Coronary artery (tissue), 2 donors: Measurements from ENCODE around the gene SDK2.

Experiments
- DNase-seq: peaks from one replicate; pipeline ENCODE4 v3.0.0-alpha.2; 2017; ENCODE audit warnings: low spot score
- H3K27ac ChIP-seq, 2 donors: fragments of 200-600 bp; sonication (generic); one replicate each; pipeline ENCODE4 v1.5.1; 2016 to 2019
- H3K4me3 ChIP-seq: fragments of 200-600 bp; sonication (generic); 2 replicates; pipeline ENCODE4 v1.5.1; 2016; ENCODE audit warnings: mild to moderate bottlenecking, moderate library complexity
- TF ChIP-seq, protein P1 (sequence below): fragments of 200-600 bp; sonication (generic); IDR thresholded peaks from one replicate; pipeline ENCODE4 v1.5.1; 2019; ENCODE audit warnings: antibody characterized with exemption

SDK2 gene

DNA sequence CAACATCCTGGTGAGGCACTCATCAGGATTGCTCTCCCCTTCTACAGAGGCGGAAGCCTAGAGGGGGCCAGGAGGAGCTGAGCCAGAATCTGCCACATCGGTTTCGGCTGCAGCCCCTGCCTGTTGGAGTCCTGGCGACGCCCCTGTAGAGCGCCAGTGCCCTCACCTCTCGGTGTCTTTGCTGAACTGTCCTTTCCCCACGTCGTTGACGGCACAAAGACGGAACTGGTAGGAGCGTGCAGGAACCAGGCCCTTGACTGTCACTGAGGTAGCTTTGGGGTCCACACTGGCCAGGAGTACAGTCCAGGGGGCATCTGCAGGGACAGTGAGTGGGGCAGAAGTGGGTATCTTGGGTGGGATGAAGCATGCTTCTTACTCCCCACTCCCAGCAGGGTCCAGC is 222.1 kb downstream of the SDK2 start:
- no peak for DNase-seq
- no peak overlapping the region for H3K27ac ChIP-seq
- TF ChIP-seq, protein P1, sequence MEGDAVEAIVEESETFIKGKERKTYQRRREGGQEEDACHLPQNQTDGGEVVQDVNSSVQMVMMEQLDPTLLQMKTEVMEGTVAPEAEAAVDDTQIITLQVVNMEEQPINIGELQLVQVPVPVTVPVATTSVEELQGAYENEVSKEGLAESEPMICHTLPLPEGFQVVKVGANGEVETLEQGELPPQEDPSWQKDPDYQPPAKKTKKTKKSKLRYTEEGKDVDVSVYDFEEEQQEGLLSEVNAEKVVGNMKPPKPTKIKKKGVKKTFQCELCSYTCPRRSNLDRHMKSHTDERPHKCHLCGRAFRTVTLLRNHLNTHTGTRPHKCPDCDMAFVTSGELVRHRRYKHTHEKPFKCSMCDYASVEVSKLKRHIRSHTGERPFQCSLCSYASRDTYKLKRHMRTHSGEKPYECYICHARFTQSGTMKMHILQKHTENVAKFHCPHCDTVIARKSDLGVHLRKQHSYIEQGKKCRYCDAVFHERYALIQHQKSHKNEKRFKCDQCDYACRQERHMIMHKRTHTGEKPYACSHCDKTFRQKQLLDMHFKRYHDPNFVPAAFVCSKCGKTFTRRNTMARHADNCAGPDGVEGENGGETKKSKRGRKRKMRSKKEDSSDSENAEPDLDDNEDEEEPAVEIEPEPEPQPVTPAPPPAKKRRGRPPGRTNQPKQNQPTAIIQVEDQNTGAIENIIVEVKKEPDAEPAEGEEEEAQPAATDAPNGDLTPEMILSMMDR = no peak
- H3K4me3 ChIP-seq = no peak overlapping the region

GRCh38 chr17:73420897-73421296 is 223.3 kb downstream of the SDK2 start:
- TF ChIP-seq, protein P1 = no peak
- H3K4me3 ChIP-seq = no peak overlapping the region
- no peak overlapping the region for H3K27ac ChIP-seq
- DNase-seq = no peak

GRCh38 chr17:73419881-73420280 is 224.4 kb downstream of the SDK2 start:
- Histone ChIP-seq H3K27ac (no peak overlapping the region), H3K4me3 (no peak overlapping the region)
- DNase-seq = no peak
- TF ChIP-seq, protein P1 = no peak

DNA sequence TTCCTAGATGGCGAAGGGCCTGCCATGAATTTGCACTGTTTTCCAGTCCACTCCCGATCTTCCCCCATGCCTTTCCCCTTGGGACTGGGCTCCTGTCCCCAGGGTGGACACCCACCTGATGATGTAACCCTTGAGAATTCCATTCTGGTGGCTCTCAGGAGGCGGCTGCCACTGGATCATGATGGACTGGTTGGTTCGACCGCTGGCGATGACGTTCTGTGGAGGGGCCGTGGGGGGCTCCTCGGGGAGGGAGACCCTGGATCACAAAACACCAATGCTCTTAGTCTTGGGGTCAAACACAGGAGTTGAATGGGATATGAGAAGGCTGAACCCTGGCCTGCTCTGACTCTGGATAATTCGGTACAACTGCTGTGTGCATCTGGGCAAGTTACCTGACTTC is 225.2 kb downstream of the SDK2 start:
- TF ChIP-seq, protein P1 = no peak
- DNase-seq = no peak
- no peak overlapping the region for H3K4me3 ChIP-seq
- H3K27ac ChIP-seq = no peak overlapping the region

DNA sequence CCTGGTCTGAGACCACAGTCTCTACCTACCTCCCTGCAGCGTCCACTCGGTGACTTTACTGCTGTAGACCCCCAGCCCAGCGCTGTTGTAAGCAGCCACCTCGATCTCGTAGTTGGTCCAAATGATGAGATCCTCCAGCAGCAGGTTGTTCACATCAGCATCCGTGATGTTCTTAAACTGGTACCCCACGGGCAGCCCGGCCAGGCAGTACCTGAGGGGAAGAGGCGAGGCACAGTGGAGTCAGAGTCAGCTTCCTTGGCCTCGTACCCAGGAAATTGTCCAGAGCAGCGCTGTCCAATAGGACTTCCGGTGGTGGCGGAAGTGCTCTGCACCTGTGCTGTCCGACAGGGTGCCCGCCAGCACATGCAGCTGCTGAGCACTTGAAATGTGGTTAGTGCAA is 228.5 kb downstream of the SDK2 start:
- DNase-seq = no peak
- Histone ChIP-seq H3K4me3 (no peak overlapping the region), H3K27ac (no peak overlapping the region)
- TF ChIP-seq, protein P1 = no peak

DNA sequence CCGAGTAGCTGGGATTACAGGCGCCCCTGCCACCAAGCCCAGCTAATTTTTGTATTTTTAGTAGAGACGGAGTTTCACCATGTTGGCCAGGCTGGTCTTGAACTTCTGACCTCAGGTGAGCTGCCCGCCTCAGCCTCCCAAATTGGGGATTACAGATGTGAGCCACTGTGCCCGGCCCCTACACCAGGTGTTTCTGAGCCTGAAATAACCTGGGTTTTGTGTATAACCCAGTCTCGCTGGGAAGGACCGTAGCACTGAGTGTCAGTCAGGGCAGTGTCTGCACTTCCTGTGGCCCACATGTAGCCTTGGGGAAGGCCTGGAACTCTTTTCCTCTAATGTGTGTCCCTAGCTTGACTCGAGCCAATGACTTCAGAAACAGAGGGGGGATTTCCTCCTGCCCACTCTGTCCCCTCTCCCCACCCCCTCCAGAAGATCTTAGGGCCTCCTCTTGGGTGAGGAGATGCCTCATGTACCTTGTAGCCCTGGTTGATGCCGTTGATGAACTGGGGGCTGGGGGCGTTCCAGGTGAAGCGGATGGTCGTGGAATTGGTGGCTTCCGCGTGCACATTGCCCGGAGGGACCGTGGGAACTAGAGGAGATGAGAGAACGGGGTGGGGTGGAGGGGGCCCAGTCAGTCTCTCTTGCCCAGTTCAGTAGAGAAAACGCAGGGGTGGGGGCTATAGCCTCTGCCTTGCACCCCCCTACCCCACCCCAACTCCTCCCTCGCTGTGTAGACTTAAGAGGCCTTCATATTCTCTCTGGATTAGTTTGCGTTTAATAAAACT is 229.9 kb downstream of the SDK2 start:
- Histone ChIP-seq H3K4me3 (no peak overlapping the region), H3K27ac (no peak overlapping the region)
- TF ChIP-seq, protein P1 = no peak
- DNase-seq = no peak

DNA sequence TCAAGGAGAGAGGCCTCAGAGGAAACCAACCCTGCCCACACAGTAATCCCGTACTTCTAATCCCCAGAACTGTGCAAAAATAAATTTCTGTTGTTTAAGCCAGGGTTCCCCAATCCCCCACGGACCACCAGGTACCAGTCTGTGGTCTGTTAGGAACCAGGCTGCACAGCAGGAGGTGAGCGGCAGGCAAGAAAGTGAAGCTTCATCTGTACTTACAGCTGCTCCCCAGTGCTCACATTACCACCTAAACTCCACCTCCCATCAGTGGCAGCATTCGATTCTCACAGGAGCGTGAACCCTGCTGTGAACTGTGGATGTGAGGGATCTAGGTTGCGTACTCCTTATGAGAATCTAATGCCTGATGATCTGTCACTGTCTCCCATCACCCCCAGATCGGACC is 231.3 kb downstream of the SDK2 start:
- H3K27ac ChIP-seq = no peak overlapping the region

More for the DNA sequence above, 231.3 kb downstream of the SDK2 start:
- TF ChIP-seq, protein P1 = no peak
- no peak for DNase-seq
- no peak overlapping the region for H3K4me3 ChIP-seq
